Stomach smooth muscle (tissue), 2 donors: ENCODE measurements around the gene CERK.

ENCODE experiments used
- H3K27ac ChIP-seq: one replicate; pipeline ENCODE4 v1.7.0; 2013; ENCODE audit warnings: mild to moderate bottlenecking, low read length, inconsistent platforms
- H3K27me3 ChIP-seq, 2 donors: one replicate each; pipeline ENCODE4 v1.7.0; 2013; ENCODE audit warnings: low read length in 2 of 2; ENCODE audit not compliant: insufficient read depth in 2 of 2, control insufficient read depth in 1 of 2
- H3K36me3 ChIP-seq, 2 donors: one replicate each; pipeline ENCODE4 v1.7.0; 2013; ENCODE audit warnings: low read length in 2 of 2; ENCODE audit not compliant: control insufficient read depth in 2 of 2, insufficient read depth in 2 of 2
- H3K4me1 ChIP-seq: one replicate; pipeline ENCODE4 v1.7.0; 2013; ENCODE audit warnings: low read length; ENCODE audit not compliant: control insufficient read depth, insufficient read depth
- H3K4me3 ChIP-seq, 2 donors: one replicate each; pipeline ENCODE4 v1.7.0; 2013; ENCODE audit warnings: low read length in 2 of 2
- H3K9ac ChIP-seq, 2 donors: one replicate each; pipeline ENCODE4 v1.7.0; 2013; ENCODE audit warnings: low read length in 2 of 2, mild to moderate bottlenecking in 1 of 2
- H3K9me3 ChIP-seq, 2 donors: one replicate each; pipeline ENCODE4 v1.7.0; 2013; ENCODE audit warnings: low read length in 2 of 2; ENCODE audit not compliant: control insufficient read depth in 2 of 2
- donor health status: healthy.
- donor health status: Pancreatic carcinoma.

CERK gene

GRCh38 chr22:46659791-46660186 is 78.3 kb downstream of the CERK start:
- no peaks in the 10 kb centered on the region for H3K4me1 ChIP-seq
- H3K4me3 ChIP-seq = no peak overlapping the region
- H3K27me3 ChIP-seq = no peaks in the 10 kb centered on the region
- H3K9ac ChIP-seq = no peak overlapping the region
- H3K36me3 ChIP-seq = peaks cover 0 to 5% of the 10 kb centered on the region in 2 donors
- H3K27ac ChIP-seq = no peak overlapping the region
- no peaks in the 10 kb centered on the region for H3K9me3 ChIP-seq

- no peaks in the 10 kb centered on the region for H3K9me3 ChIP-seq
- H3K4me1 ChIP-seq = no peaks in the 10 kb centered on the region
- H3K4me3 ChIP-seq = no peak overlapping the region
- peaks cover 0 to 5% of the 10 kb centered on the region in 2 donors for H3K36me3 ChIP-seq
- no peak overlapping the region for H3K27ac ChIP-seq
- no peaks in the 10 kb centered on the region for H3K27me3 ChIP-seq
- H3K9ac ChIP-seq = no peak overlapping the region
These were observed 78.8 kb downstream of the CERK start for GRCh38 chr22:46659059-46659790.

GRCh38 chr22:46657996-46658947 is 79.8 kb downstream of the CERK start:
- Histone ChIP-seq H3K9me3 (no peaks in the 10 kb centered on the region), H3K4me1 (no peaks in the 10 kb centered on the region), H3K36me3 (peaks cover 0 to 3% of the 10 kb centered on the region in 2 donors), H3K27ac (no peak overlapping the region), H3K27me3 (no peaks in the 10 kb centered on the region), H3K9ac (no peak overlapping the region), H3K4me3 (no peak overlapping the region)

- no peak overlapping the region for H3K27ac ChIP-seq
These were observed 80.4 kb downstream of the CERK start for GRCh38 chr22:46657655-46657953.

GRCh38 chr22:46656856-46657654 is 81.0 kb downstream of the CERK start:
- H3K27ac ChIP-seq = no peak overlapping the region
- H3K4me3 ChIP-seq = no peak overlapping the region
- no peak overlapping the region for H3K9ac ChIP-seq
- H3K27me3 ChIP-seq = no peaks in the 10 kb centered on the region
- H3K9me3 ChIP-seq = no peaks in the 10 kb centered on the region
- no peaks in the 10 kb centered on the region for H3K36me3 ChIP-seq
- peaks cover 3% of the 10 kb centered on the region for H3K4me1 ChIP-seq

More at GRCh38 chr22:46657655-46657953, 80.4 kb downstream of the CERK start:
- Histone ChIP-seq H3K9ac (no peak overlapping the region), H3K27me3 (no peaks in the 10 kb centered on the region), H3K4me1 (no peaks in the 10 kb centered on the region), H3K36me3 (no peaks in the 10 kb centered on the region), H3K4me3 (no peak overlapping the region), H3K9me3 (no peaks in the 10 kb centered on the region)

- Histone ChIP-seq H3K4me1 (peaks cover 3% of the 10 kb centered on the region), H3K27ac (no peak overlapping the region)
These were observed 82.0 kb downstream of the CERK start for GRCh38 chr22:46655861-46656608.

GRCh38 chr22:46654927-46655595 is 83.0 kb downstream of the CERK start:
- no peaks in the 10 kb centered on the region for H3K36me3 ChIP-seq
- H3K4me3 ChIP-seq = no peak overlapping the region
- H3K27me3 ChIP-seq = no peaks in the 10 kb centered on the region
- H3K27ac ChIP-seq = no peak overlapping the region
- H3K9me3 ChIP-seq = no peaks in the 10 kb centered on the region
- peaks cover 4% of the 10 kb centered on the region for H3K4me1 ChIP-seq
- no peak overlapping the region for H3K9ac ChIP-seq

More at GRCh38 chr22:46655861-46656608, 82.0 kb downstream of the CERK start:
- Histone ChIP-seq H3K9ac (no peak overlapping the region), H3K9me3 (no peaks in the 10 kb centered on the region), H3K27me3 (no peaks in the 10 kb centered on the region), H3K36me3 (no peaks in the 10 kb centered on the region), H3K4me3 (no peak overlapping the region)

- Histone ChIP-seq H3K27ac (no peak overlapping the region), H3K4me1 (peaks cover 10% of the 10 kb centered on the region), H3K27me3 (no peaks in the 10 kb centered on the region), H3K9ac (no peak overlapping the region), H3K4me3 (no peak overlapping the region), H3K9me3 (no peaks in the 10 kb centered on the region), H3K36me3 (no peaks in the 10 kb centered on the region)
These were observed 83.6 kb downstream of the CERK start for GRCh38 chr22:46654426-46654825.

- H3K9ac ChIP-seq = no peak overlapping the region
- no peaks in the 10 kb centered on the region for H3K36me3 ChIP-seq
- no peaks in the 10 kb centered on the region for H3K27me3 ChIP-seq
- H3K4me3 ChIP-seq = no peak overlapping the region
- H3K27ac ChIP-seq = no peak overlapping the region
- H3K9me3 ChIP-seq = no peaks in the 10 kb centered on the region
- peaks cover 16% of the 10 kb centered on the region for H3K4me1 ChIP-seq
These were observed 84.5 kb downstream of the CERK start for GRCh38 chr22:46653596-46653995.
